Cardiac fibroblast (primary cell): ENCODE data around the gene RAD51C.
"Not testable (repeated sequence)": the region's sequence is repeated elsewhere in the genome, so short reads cannot be mapped to it uniquely, and the experiment has no call there.

Experiments used
- DNase-seq, 2 donors: peaks; one replicate each; pipeline versions ENCODE4 v3.0.0 to v3.0.0-alpha.2; 2010; ENCODE audit warnings: low read depth in 2 of 2
- H3K4me3 ChIP-seq, 2 donors: replicated peaks in 1 of 2; 1 replicate in 1 of 2; 2 replicates in 1 of 2; pipeline ENCODE4 v1.5.1; 2011; ENCODE audit warnings: low read depth in 2 of 2, low read length in 2 of 2, mild to moderate bottlenecking in 2 of 2, moderate library complexity in 1 of 2
- CTCF ChIP-seq: IDR thresholded peaks from one replicate; pipeline ENCODE4 v1.5.1; 2011; ENCODE audit warnings: low read depth, mild to moderate bottlenecking, low read length, inconsistent platforms

Gene RAD51C

GRCh38 chr17:58692239-58693055 lies at the start of gene RAD51C:
RAD51C (plus strand) TSS chr17:58692602; CDS start chr17:58692644, 42 bp downstream.
- H3K4me3 ChIP-seq = peak within 1 kb of the TSS; percentile 74 to 88
- peak; percentile 89 to 91 for DNase-seq
- no peak for TF ChIP-seq CTCF

- no peak overlapping the region for H3K4me3 ChIP-seq
- TF ChIP-seq CTCF = no peak
- DNase-seq = peak; percentile 58 to 78
These were observed 49.3 kb upstream of the RAD51C start for GRCh38 chr17:58643147-58643546.

GRCh38 chr17:58648236-58648635 lies 44.2 kb upstream of the RAD51C start:
- H3K4me3 ChIP-seq = no peak overlapping the region
- no peak for DNase-seq
- TF ChIP-seq CTCF = no peak

GRCh38 chr17:58657962-58658803 lies 34.2 kb upstream of the RAD51C start:
- H3K4me3 ChIP-seq = not testable (repeated sequence)
- DNase-seq = peak in 1 of 2 donors; percentile 40

GRCh38 chr17:58658804-58659713 lies 33.3 kb upstream of the RAD51C start:
- peak overlapping the region; percentile 23 to 47 for H3K4me3 ChIP-seq
- peak; percentile 98 to 99 for DNase-seq
- no peak for TF ChIP-seq CTCF

GRCh38 chr17:58659714-58660084 lies 32.7 kb upstream of the RAD51C start:
- not testable (repeated sequence) for DNase-seq
- peak overlapping the region; percentile 23 to 47 for H3K4me3 ChIP-seq

GRCh38 chr17:58660621-58661020 lies 31.8 kb upstream of the RAD51C start:
- TF ChIP-seq CTCF = no peak
- H3K4me3 ChIP-seq = no peak overlapping the region
- no peak for DNase-seq
